Bronchial epithelial cell (primary cell): Measurements from ENCODE around the gene TTI1. TPM values are rescaled to one million over a fixed set of nuclear protein-coding genes. Genes with fewer than 3 reads are reported as not detected.
"Not testable (repeated sequence)": the region's sequence is repeated elsewhere in the genome, so short reads cannot be mapped to it uniquely, and the experiment has no call there.

Source experiments
- DNase-seq: peaks from one replicate; pipeline ENCODE4 v3.0.0-alpha.2; 2010; ENCODE audit warnings: low read depth
- FAIRE-seq: peaks from 2 replicates; lab custom pipeline; 2011; peaks lifted over from hg19 to GRCh38; lab: Jason Lieb, UNC
- H3K27me3 ChIP-seq: 2 replicates; pipeline ENCODE4 v1.5.1; 2011; ENCODE audit warnings: low read length; ENCODE audit not compliant: control insufficient read depth, insufficient read depth
- H3K36me3 ChIP-seq: 2 replicates; pipeline ENCODE4 v1.5.1; 2011; ENCODE audit warnings: low read length; ENCODE audit not compliant: control insufficient read depth, insufficient read depth
- H3K4me3 ChIP-seq: 2 replicates; pipeline ENCODE4 v1.5.1; 2011; ENCODE audit warnings: mild to moderate bottlenecking, low read depth, low read length, control low read depth
- total RNA-seq: library from RNA; depleted of rRNA; stranded (reverse); fragments of >200 nt; gene quantifications from 2 replicates; pipeline ENCODE4 v1.2.1, GENCODE V29; 2014
- TF ChIP-seq, protein P1 (sequence below): IDR thresholded peaks from 2 replicates; pipeline ENCODE4 v1.5.1; 2011; ENCODE audit warnings: mild to moderate bottlenecking, moderate library complexity, low read length, control low read depth, inconsistent platforms; ENCODE audit not compliant: insufficient read depth, severe bottlenecking

The TTI1 gene
- total RNA-seq, 1 donor from 2014 or later: 14.7 TPM

DNA sequence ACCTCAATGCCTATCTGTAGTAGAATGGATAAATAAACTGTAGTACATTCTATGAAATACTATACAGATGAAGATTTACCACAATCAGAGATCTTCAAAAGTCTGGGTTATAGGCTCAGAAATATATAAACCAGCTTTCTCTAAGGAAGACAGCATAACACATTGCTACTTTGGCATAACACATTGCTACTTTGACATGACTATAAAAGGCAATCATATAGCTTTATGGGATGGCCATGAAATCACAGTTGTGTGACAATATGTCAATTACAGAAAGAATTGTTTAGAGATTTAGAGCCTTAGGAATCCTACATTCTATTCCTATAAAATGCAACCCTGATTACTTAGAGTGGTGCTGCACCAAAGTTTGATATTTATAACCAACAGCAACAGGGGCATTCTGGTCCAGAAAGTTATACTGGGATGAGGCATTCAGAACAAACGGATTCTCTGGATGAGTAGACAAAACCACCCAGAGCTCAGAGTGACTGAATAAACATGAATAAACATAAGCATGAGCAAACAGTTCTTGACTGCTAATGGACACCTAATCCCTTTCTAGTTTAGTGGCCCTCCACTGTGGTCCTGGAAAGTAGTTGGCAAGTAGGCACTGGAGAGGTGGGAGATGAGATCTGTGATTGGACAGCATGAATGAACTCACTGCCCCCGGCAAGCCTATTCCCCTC, 12.0 kb downstream of the TTI1 start:
- Histone ChIP-seq H3K27me3 (no peaks in the 10 kb centered on the region), H3K36me3 (peaks cover 8% of the 10 kb centered on the region), H3K4me3 (no peak overlapping the region)
- DNase-seq (no peak), FAIRE-seq (no peak)
- TF ChIP-seq, protein P1, sequence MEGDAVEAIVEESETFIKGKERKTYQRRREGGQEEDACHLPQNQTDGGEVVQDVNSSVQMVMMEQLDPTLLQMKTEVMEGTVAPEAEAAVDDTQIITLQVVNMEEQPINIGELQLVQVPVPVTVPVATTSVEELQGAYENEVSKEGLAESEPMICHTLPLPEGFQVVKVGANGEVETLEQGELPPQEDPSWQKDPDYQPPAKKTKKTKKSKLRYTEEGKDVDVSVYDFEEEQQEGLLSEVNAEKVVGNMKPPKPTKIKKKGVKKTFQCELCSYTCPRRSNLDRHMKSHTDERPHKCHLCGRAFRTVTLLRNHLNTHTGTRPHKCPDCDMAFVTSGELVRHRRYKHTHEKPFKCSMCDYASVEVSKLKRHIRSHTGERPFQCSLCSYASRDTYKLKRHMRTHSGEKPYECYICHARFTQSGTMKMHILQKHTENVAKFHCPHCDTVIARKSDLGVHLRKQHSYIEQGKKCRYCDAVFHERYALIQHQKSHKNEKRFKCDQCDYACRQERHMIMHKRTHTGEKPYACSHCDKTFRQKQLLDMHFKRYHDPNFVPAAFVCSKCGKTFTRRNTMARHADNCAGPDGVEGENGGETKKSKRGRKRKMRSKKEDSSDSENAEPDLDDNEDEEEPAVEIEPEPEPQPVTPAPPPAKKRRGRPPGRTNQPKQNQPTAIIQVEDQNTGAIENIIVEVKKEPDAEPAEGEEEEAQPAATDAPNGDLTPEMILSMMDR: no peak

- TF ChIP-seq, protein P1: no peak
- DNase-seq: no peak
- H3K36me3 ChIP-seq: peaks cover 7% of the 10 kb centered on the region
- FAIRE-seq: no peak
- H3K27me3 ChIP-seq: no peaks in the 10 kb centered on the region
- no peak overlapping the region for H3K4me3 ChIP-seq
These were observed 14.9 kb downstream of the TTI1 start for GRCh38 chr20:38018385-38018784.

DNA sequence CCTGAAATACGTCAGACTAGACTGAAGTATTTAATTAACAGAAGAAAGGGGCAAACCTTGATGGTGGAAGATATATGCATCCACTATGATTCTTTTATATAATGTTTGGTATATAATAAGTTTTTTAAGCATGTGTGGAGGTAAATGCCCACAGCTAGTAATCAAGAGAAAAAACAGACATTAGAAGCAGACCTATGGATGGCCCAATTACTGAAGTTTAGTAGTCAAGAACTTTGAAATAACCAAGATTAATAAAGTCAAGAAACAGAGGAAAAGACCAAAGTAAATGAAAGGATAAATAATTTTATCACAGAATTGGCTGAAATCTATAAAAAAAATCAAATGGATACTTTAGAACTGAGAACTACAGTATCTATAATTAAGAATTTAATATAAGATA, 15.3 kb downstream of the TTI1 start:
- DNase-seq (no peak), FAIRE-seq (no peak)
- Histone ChIP-seq H3K27me3 (no peaks in the 10 kb centered on the region), H3K36me3 (peaks cover 7% of the 10 kb centered on the region), H3K4me3 (no peak overlapping the region)
- TF ChIP-seq, protein P1: no peak

GRCh38 chr20:38013887-38014286, 19.4 kb downstream of the TTI1 start:
- Histone ChIP-seq H3K36me3 (peaks cover 9% of the 10 kb centered on the region), H3K4me3 (no peak overlapping the region), H3K27me3 (no peaks in the 10 kb centered on the region)
- no peak for FAIRE-seq
- no peak for DNase-seq
- TF ChIP-seq, protein P1: no peak

GRCh38 chr20:38012332-38012731, 20.9 kb downstream of the TTI1 start:
- Histone ChIP-seq H3K4me3 (no peak overlapping the region), H3K36me3 (peaks cover 3% of the 10 kb centered on the region), H3K27me3 (no peaks in the 10 kb centered on the region)
- TF ChIP-seq, protein P1: no peak
- DNase-seq (no peak), FAIRE-seq (no peak)

- Histone ChIP-seq H3K4me3 (no peak overlapping the region), H3K27me3 (no peaks in the 10 kb centered on the region), H3K36me3 (peaks cover 2% of the 10 kb centered on the region)
- FAIRE-seq (no peak), DNase-seq (no peak)
- TF ChIP-seq, protein P1: no peak
These were observed 21.6 kb downstream of the TTI1 start for GRCh38 chr20:38011696-38012095.

- H3K4me3 ChIP-seq, H3K36me3 ChIP-seq, H3K27me3 ChIP-seq, FAIRE-seq, DNase-seq: not testable (repeated sequence)
These were observed 23.8 kb downstream of the TTI1 start for GRCh38 chr20:38009416-38009815.
